Endothelial cell of umbilical vein (primary cell): ENCODE measurements around the gene STPG4. TPM values are rescaled to one million over a fixed set of nuclear protein-coding genes. Genes with fewer than 3 reads are reported as not detected.

Experiments used
- BruUV-seq: library from RNA; stranded (reverse); fragments of 400-500 nt; replicated peaks from 2 replicates; lab custom pipeline; 2021; lab: Mats Ljungman, UMichigan
- CTCF ChIA-PET: fragments of 300-600, 350-600 bp; sonication (Branson Sonifier 250); formaldehyde crosslinking; loops from one replicate; lab custom pipeline; 2021; ENCODE audit warnings: antibody characterized with exemption, inconsistent platforms; lab: Charles Lee
- POLR2A ChIA-PET: fragments of 300-600, 350-600 bp; sonication (Branson Sonifier 250); formaldehyde crosslinking; loops from one replicate; lab custom pipeline; 2021; ENCODE audit warnings: antibody characterized with exemption, inconsistent platforms; lab: Charles Lee
- DNase-seq: peaks from one replicate; pipeline ENCODE4 v3.0.0-alpha.2; 2011; ENCODE audit warnings: low read depth, low spot score
- FAIRE-seq: peaks from 2 replicates; lab custom pipeline; 2011; peaks lifted over from hg19 to GRCh38; lab: Jason Lieb, UNC
- H2AFZ ChIP-seq: 2 replicates; pipeline ENCODE4 v1.6.0; 2012; ENCODE audit warnings: low read depth, low read length, control low read depth, inconsistent platforms
- H3K27ac ChIP-seq: 2 replicates; pipeline ENCODE4 v1.5.1; 2011; ENCODE audit warnings: low read depth, mild to moderate bottlenecking, control low read depth, low read length, moderate library complexity; ENCODE audit not compliant: insufficient read depth
- H3K27me3 ChIP-seq, 2 experiments: 2 replicates each; pipeline versions ENCODE4 v1.6.0 to v1.6.1; 2011; ENCODE audit warnings: low read length in 2 of 2, mixed read lengths in 1 of 2; ENCODE audit not compliant: control insufficient read depth in 2 of 2, insufficient read depth in 2 of 2
- H3K36me3 ChIP-seq, 2 experiments: 2 replicates in 1 of 2; 3 replicates in 1 of 2; pipeline ENCODE4 v1.5.1; 2011; ENCODE audit warnings: low read length in 2 of 2, mild to moderate bottlenecking in 1 of 2, moderate library complexity in 1 of 2; ENCODE audit not compliant: control insufficient read depth in 2 of 2, insufficient read depth in 2 of 2; ENCODE audit errors: extremely low read depth in 1 of 2
- H3K4me1 ChIP-seq: 3 replicates; pipeline ENCODE4 v1.5.1; 2011; ENCODE audit warnings: mild to moderate bottlenecking, low read length; ENCODE audit not compliant: control insufficient read depth, insufficient read depth; ENCODE audit errors: extremely low read depth
- H3K4me2 ChIP-seq: 2 replicates; pipeline ENCODE4 v1.6.1; 2011; ENCODE audit warnings: low read length, control low read depth, mixed read lengths; ENCODE audit not compliant: insufficient read depth
- H3K4me3 ChIP-seq, 3 experiments: fragments of 200-600 bp in 1 of 3; sonication (generic), shearing (Covaris generic) in 1 of 3; replicated peaks in 1 of 3; 2 replicates each; pipeline ENCODE4 v1.5.1; 2011 to 2016; ENCODE audit warnings: control low read depth in 3 of 3, low read length in 3 of 3, mild to moderate bottlenecking in 2 of 3, inconsistent platforms in 1 of 3, low read depth in 1 of 3, moderate library complexity in 1 of 3; ENCODE audit not compliant: insufficient read depth in 1 of 3
- H3K79me2 ChIP-seq: 2 replicates; pipeline ENCODE4 v1.6.0; 2012; ENCODE audit warnings: low read length, inconsistent platforms; ENCODE audit not compliant: control insufficient read depth, insufficient read depth
- H3K9ac ChIP-seq: replicated peaks from 2 replicates; pipeline ENCODE3; 2011; ENCODE audit warnings: low read length, control low read depth; ENCODE audit not compliant: insufficient read depth; ENCODE audit errors: extremely low read depth
- H3K9me1 ChIP-seq: replicated peaks from 3 replicates; pipeline ENCODE4 v1.6.0; 2011; ENCODE audit warnings: mild to moderate bottlenecking, low read length; ENCODE audit not compliant: control insufficient read depth, insufficient read depth; ENCODE audit errors: extremely low read depth
- H3K9me3 ChIP-seq: replicated peaks from 2 replicates; pipeline ENCODE4 v1.5.1; 2012; ENCODE audit warnings: low read length, inconsistent platforms; ENCODE audit not compliant: control insufficient read depth, insufficient read depth
- H4K20me1 ChIP-seq: replicated peaks from 2 replicates; pipeline ENCODE3; 2011; ENCODE audit warnings: mild to moderate bottlenecking, low read length; ENCODE audit not compliant: control insufficient read depth, insufficient read depth; ENCODE audit errors: extremely low read depth
- EZH2 ChIP-seq: IDR thresholded peaks from 2 replicates; pipeline ENCODE4 v1.6.1; 2012; ENCODE audit warnings: borderline replicate concordance, low read depth, mild to moderate bottlenecking, moderate library complexity, low read length, inconsistent platforms; ENCODE audit not compliant: severe bottlenecking
- FOS ChIP-seq: IDR thresholded peaks from 2 replicates; pipeline ENCODE4 v1.6.1; 2011; ENCODE audit warnings: mild to moderate bottlenecking, low read length, moderate library complexity, borderline replicate concordance; ENCODE audit not compliant: insufficient read depth
- GATA2 ChIP-seq: IDR thresholded peaks from 2 replicates; pipeline ENCODE4 v1.7.0; 2011; ENCODE audit warnings: low read depth, mild to moderate bottlenecking, moderate library complexity, mixed read lengths, low read length; ENCODE audit not compliant: insufficient read length, insufficient read depth
- JUN ChIP-seq: IDR thresholded peaks from 2 replicates; pipeline ENCODE4 v1.6.1; 2011; ENCODE audit warnings: borderline replicate concordance, low read depth; ENCODE audit not compliant: insufficient read length, insufficient read depth
- MYC ChIP-seq: IDR thresholded peaks from one replicate; pipeline ENCODE4 v1.6.1; 2011; ENCODE audit warnings: mild to moderate bottlenecking, low read depth, low read length
- POLR2A ChIP-seq: IDR thresholded peaks from 2 replicates; pipeline ENCODE4 v1.6.1; 2012; ENCODE audit warnings: low read depth, mild to moderate bottlenecking, control low read depth, low read length
- POLR2AphosphoS5 ChIP-seq: IDR thresholded peaks from 2 replicates; pipeline ENCODE4 v1.6.1; 2012; ENCODE audit warnings: low read depth, mild to moderate bottlenecking, control low read depth, low read length, moderate library complexity; ENCODE audit not compliant: insufficient read depth
- dilution Hi-C: fragments of 300-500 bp; cut with MboI; formaldehyde crosslinking; loops from one replicate; pipeline ENCODE4 v1.15.0; 2019; ENCODE audit warnings: low sequenced_read_pairs; ENCODE audit not compliant: extremely low pct_ligation_motif_present
- intact Hi-C: fragments of 100-400 bp; cut with micrococcal nuclease; formaldehyde crosslinking; loops from one replicate; pipeline ENCODE4 v1.10.0; 2022
- polyA plus RNA-seq, 4 experiments: library from polyadenylated mRNA; depleted of rRNA in 3 of 4; stranded (reverse) in 3 of 4; unstranded in 1 of 4; fragments of >200 nt; gene quantifications; 2 replicates each; pipeline versions ENCODE4 v1.2.1 to v1.2.3, GENCODE V29; 2011 to 2012; ENCODE audit warnings: missing spikeins in 1 of 4
- total RNA-seq: library from RNA; stranded (reverse); gene quantifications from 2 replicates; pipeline ENCODE4 v1.2.3, GENCODE V29; 2021
- TF ChIP-seq, protein P1 (sequence below): IDR thresholded peaks from 2 replicates; pipeline ENCODE4 v1.6.1; 2011; ENCODE audit not compliant: insufficient read depth, insufficient read length
- TF ChIP-seq, protein P2 (sequence below), 2 donors: IDR thresholded peaks; 1 replicate in 1 of 2; 2 replicates in 1 of 2; pipeline ENCODE4 v1.5.1; 2011; ENCODE audit warnings: low read length in 2 of 2, mild to moderate bottlenecking in 2 of 2, moderate library complexity in 2 of 2, control low read depth in 1 of 2, inconsistent platforms in 1 of 2, low read depth in 1 of 2; ENCODE audit not compliant: insufficient read depth in 1 of 2; ENCODE audit errors: extremely low read depth in 1 of 2

Gene STPG4
- total and polyA plus RNA-seq, 2 donors (not counting 3 experiments of a cell fraction or from before 2014, with no cell fraction given) = 0.53 TPM; not detected in 1

DNA sequence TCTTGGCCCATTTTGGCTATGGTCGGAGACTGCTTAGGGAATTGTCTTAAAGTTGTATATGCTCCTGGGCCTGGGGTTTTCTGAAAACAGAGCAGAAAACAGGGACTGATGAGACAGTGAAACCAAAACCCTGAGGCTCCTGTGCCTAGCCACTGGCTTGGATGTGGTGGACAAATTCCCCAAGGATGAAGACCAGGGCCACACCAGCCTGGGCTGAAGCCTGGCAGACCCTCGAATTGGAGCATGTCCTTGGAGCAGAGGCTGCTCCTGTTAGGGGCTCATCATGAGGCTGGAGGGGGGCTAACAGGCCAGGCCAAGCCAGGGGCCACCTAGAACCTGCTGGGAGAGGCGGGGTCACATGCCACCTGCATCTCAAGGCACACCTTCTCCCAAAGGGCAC lies 68.1 kb downstream of the STPG4 start:
- no peak overlapping the region for H2AFZ ChIP-seq
- intact Hi-C loops = loop anchor here (5.0 kb wide), 1 partner anchor 85 kb away; no protein-coding TSS in a partner anchor
- H3K9me1 ChIP-seq = no peaks in the 10 kb centered on the region
- no peaks in the 10 kb centered on the region for H4K20me1 ChIP-seq
- POLR2A ChIA-PET = no interaction called here
- no peaks in the 10 kb centered on the region for H3K79me2 ChIP-seq
- no peak for DNase-seq
- H3K36me3 ChIP-seq = no peaks in the 10 kb centered on the region
- H3K27ac ChIP-seq = peak overlapping the region; percentile 41
- H3K27me3 ChIP-seq = no peaks in the 10 kb centered on the region
- no peak for FAIRE-seq
- H3K9me3 ChIP-seq = no peaks in the 10 kb centered on the region
- CTCF ChIA-PET = interaction anchor here (1.8 kb wide), 1 partner anchor 10 kb away, joined by 10 read pairs; no protein-coding TSS in a partner anchor
- no TSS peak for BruUV-seq
- no peak overlapping the region for H3K9ac ChIP-seq
- dilution Hi-C loops = no loop called here
- no peak overlapping the region for H3K4me3 ChIP-seq
- H3K4me2 ChIP-seq = no peak overlapping the region
- peaks cover 56% of the 10 kb centered on the region for H3K4me1 ChIP-seq
- TF ChIP-seq POLR2AphosphoS5 = no peak
- TF ChIP-seq GATA2 = no peak
- TF ChIP-seq MYC = no peak
- no peak for TF ChIP-seq POLR2A
- no peak for TF ChIP-seq FOS
- TF ChIP-seq JUN = no peak
- TF ChIP-seq, protein P1, sequence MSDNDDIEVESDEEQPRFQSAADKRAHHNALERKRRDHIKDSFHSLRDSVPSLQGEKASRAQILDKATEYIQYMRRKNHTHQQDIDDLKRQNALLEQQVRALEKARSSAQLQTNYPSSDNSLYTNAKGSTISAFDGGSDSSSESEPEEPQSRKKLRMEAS = no peak
- no peak for TF ChIP-seq EZH2
- TF ChIP-seq, protein P2, sequence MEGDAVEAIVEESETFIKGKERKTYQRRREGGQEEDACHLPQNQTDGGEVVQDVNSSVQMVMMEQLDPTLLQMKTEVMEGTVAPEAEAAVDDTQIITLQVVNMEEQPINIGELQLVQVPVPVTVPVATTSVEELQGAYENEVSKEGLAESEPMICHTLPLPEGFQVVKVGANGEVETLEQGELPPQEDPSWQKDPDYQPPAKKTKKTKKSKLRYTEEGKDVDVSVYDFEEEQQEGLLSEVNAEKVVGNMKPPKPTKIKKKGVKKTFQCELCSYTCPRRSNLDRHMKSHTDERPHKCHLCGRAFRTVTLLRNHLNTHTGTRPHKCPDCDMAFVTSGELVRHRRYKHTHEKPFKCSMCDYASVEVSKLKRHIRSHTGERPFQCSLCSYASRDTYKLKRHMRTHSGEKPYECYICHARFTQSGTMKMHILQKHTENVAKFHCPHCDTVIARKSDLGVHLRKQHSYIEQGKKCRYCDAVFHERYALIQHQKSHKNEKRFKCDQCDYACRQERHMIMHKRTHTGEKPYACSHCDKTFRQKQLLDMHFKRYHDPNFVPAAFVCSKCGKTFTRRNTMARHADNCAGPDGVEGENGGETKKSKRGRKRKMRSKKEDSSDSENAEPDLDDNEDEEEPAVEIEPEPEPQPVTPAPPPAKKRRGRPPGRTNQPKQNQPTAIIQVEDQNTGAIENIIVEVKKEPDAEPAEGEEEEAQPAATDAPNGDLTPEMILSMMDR (IDR thresholded peaks at IDR 0.05; ENCODE audit: extremely low read depth in 1 of 2, insufficient read depth in 1 of 2, low read depth in 1 of 2, low read length in 2 of 2) = no peak
